Sigmoid colon (tissue), 7 donors: ENCODE results near the gene EXTL1. TPM values are rescaled to one million over a fixed set of nuclear protein-coding genes. Genes with fewer than 3 reads are reported as not detected.

ENCODE experiments used
- DNase-seq: peaks from one replicate; pipeline ENCODE4 v3.0.0-alpha.2; 2019
- H3K27ac ChIP-seq, 4 donors: fragments of 200-600 bp; sonication (generic); one replicate each; pipeline ENCODE4 v1.5.1; 2016 to 2019; ENCODE audit warnings: mild to moderate bottlenecking in 1 of 4
- H3K27me3 ChIP-seq, 3 donors: fragments of 200-600 bp; sonication (generic); one replicate each; pipeline ENCODE4 v1.5.1; 2019; ENCODE audit warnings: mild to moderate bottlenecking in 1 of 3
- H3K36me3 ChIP-seq, 4 donors: fragments of 200-600 bp; sonication (generic); one replicate each; pipeline ENCODE4 v1.5.1; 2016 to 2019
- H3K4me1 ChIP-seq, 4 donors: fragments of 200-600 bp; sonication (generic); one replicate each; pipeline ENCODE4 v1.5.1; 2017 to 2019
- H3K4me3 ChIP-seq, 4 donors: fragments of 200-600 bp; sonication (generic); one replicate each; pipeline ENCODE4 v1.5.1; 2017 to 2019; ENCODE audit warnings: mild to moderate bottlenecking in 2 of 4, moderate library complexity in 1 of 4
- H3K9me3 ChIP-seq, 4 donors: fragments of 200-600 bp in 3 of 4; sonication (generic) in 3 of 4; one replicate each; pipeline versions ENCODE4 v1.5.1 to v1.6.1; 2013 to 2019
- CTCF ChIP-seq, 4 experiments: fragments of 450-650 bp in 3 of 4; fragments of 200-600 bp in 1 of 4; IDR thresholded peaks; one replicate each; pipeline ENCODE4 v1.5.1; 2016 to 2019; ENCODE audit warnings: antibody characterized with exemption in 4 of 4, mild to moderate bottlenecking in 3 of 4, moderate library complexity in 2 of 4
- EP300 ChIP-seq, 4 donors: sonication (generic); formaldehyde crosslinking; IDR thresholded peaks; one replicate each; pipeline ENCODE4 v1.6.1; 2017; ENCODE audit warnings: antibody characterized with exemption in 4 of 4
- POLR2A ChIP-seq, 2 donors: fragments of 450-650 bp; IDR thresholded peaks; one replicate each; pipeline ENCODE4 v1.6.1; 2016; ENCODE audit warnings: antibody characterized with exemption in 2 of 2, mild to moderate bottlenecking in 2 of 2, moderate library complexity in 2 of 2
- POLR2AphosphoS5 ChIP-seq, 4 donors: sonication (generic); formaldehyde crosslinking; IDR thresholded peaks; one replicate each; pipeline ENCODE4 v1.6.1; 2017; ENCODE audit warnings: antibody characterized with exemption in 4 of 4
- WGBS, 2 donors: extraction: QIAGEN DNeasy Blood & Tissue Kit; methylation state at CpG; one replicate each; pipeline ENCODE4 v1.1.7; 2013; 5-methylcytosine and 5-hydroxymethylcytosine counted together
- intact Hi-C: fragments of 100-400 bp; cut with DNase I; formaldehyde crosslinking; loops from one replicate; pipeline ENCODE4 v1.15.1; 2023
- polyA plus RNA-seq, 3 donors: library from polyadenylated mRNA; stranded (reverse); fragments of 200-250 nt; gene quantifications; one replicate each; pipeline ENCODE4 v1.2.3, GENCODE V29; 2013
- total RNA-seq, 4 donors: library from RNA; depleted of rRNA; stranded (reverse); fragments of >200 nt; gene quantifications; one replicate each; pipeline ENCODE4 v1.1.0, GENCODE V29; 2016
- donor health status: healthy with polysubstance abuse.
- donor health status: Bipolar disorder and iron deficiency.
- donor health status: healthy.

Gene EXTL1
- total and polyA plus RNA-seq, 7 donors: under 0.01 to 1.5 (median 1.0) TPM; not detected in 1

- Histone ChIP-seq H3K27me3 (peaks cover 20 to 38% (median 38%) of the 10 kb centered on the region in 3 donors), H3K27ac (no peak overlapping the region), H3K4me1 (peaks cover 0 to 17% (median 13%) of the 10 kb centered on the region in 4 donors), H3K4me3 (no peak overlapping the region), H3K9me3 (no peaks in the 10 kb centered on the region), H3K36me3 (no peaks in the 10 kb centered on the region)
- 70 to 71% methylated on average over 4 of the region's 4 CpGs for WGBS, 2 donors
- intact Hi-C loops: no loop called here
- DNase-seq: no peak
- TF ChIP-seq CTCF (IDR thresholded peaks at IDR 0.05): no peak
Observed at GRCh38 chr1:26041978-26042377, 20.4 kb downstream of the EXTL1 start.

GRCh38 chr1:26043765-26044164 lies 22.2 kb downstream of the EXTL1 start:
- Histone ChIP-seq H3K27me3 (peaks cover 26 to 53% (median 48%) of the 10 kb centered on the region in 3 donors), H3K4me3 (no peak overlapping the region), H3K9me3 (no peaks in the 10 kb centered on the region), H3K36me3 (no peaks in the 10 kb centered on the region), H3K4me1 (peaks cover 0 to 17% (median 13%) of the 10 kb centered on the region in 4 donors), H3K27ac (no peak overlapping the region)
- TF ChIP-seq CTCF (IDR thresholded peaks at IDR 0.05) (no peak), POLR2AphosphoS5 (IDR thresholded peaks at IDR 0.05) (no peak), EP300 (IDR thresholded peaks at IDR 0.05) (no peak), POLR2A (IDR thresholded peaks at IDR 0.05) (no peak)
- no peak for DNase-seq
- intact Hi-C loops: no loop called here
- WGBS, 2 donors: 86 to 92% methylated on average over 2 of the region's 2 CpGs

- H3K27me3 ChIP-seq: peaks cover 26 to 53% (median 48%) of the 10 kb centered on the region in 3 donors
- no peak for DNase-seq
- H3K9me3 ChIP-seq: no peaks in the 10 kb centered on the region
- no peak overlapping the region for H3K4me3 ChIP-seq
- H3K27ac ChIP-seq: no peak overlapping the region
- H3K4me1 ChIP-seq: peaks cover 0 to 17% (median 13%) of the 10 kb centered on the region in 4 donors
- WGBS, 2 donors: 86 to 88% methylated on average over 3 of the region's 3 CpGs
- intact Hi-C loops: no loop called here
- TF ChIP-seq CTCF (IDR thresholded peaks at IDR 0.05) (no peak), EP300 (IDR thresholded peaks at IDR 0.05) (no peak), POLR2A (IDR thresholded peaks at IDR 0.05) (no peak), POLR2AphosphoS5 (IDR thresholded peaks at IDR 0.05) (no peak)
- H3K36me3 ChIP-seq: no peaks in the 10 kb centered on the region
Observed at GRCh38 chr1:26044414-26044813, 22.8 kb downstream of the EXTL1 start.

- Histone ChIP-seq H3K4me3 (no peak overlapping the region), H3K4me1 (peaks cover 0 to 17% (median 13%) of the 10 kb centered on the region in 4 donors), H3K27me3 (peaks cover 26 to 53% (median 48%) of the 10 kb centered on the region in 3 donors), H3K27ac (no peak overlapping the region), H3K9me3 (no peaks in the 10 kb centered on the region), H3K36me3 (no peaks in the 10 kb centered on the region)
- no peak for TF ChIP-seq EP300 (IDR thresholded peaks at IDR 0.05)
- no peak for TF ChIP-seq POLR2A (IDR thresholded peaks at IDR 0.05)
- no peak for TF ChIP-seq CTCF (IDR thresholded peaks at IDR 0.05)
- TF ChIP-seq POLR2AphosphoS5 (IDR thresholded peaks at IDR 0.05): no peak
- intact Hi-C loops: no loop called here
- WGBS, 2 donors: 31 to 35% methylated on average over 29 of the region's 29 CpGs
- DNase-seq: no peak
Observed at GRCh38 chr1:26044971-26045721, 23.6 kb downstream of the EXTL1 start.
